Measurements from ENCODE around the gene FBXL17.

The FBXL17 gene

GRCh38 chr5:108036482-108036881 lies 345.4 kb downstream of the FBXL17 start:
- H3K4me3 ChIP-seq (ENCODE audit: low read depth, low read length): no peak overlapping the region
- no peak for TF ChIP-seq CTCF (IDR thresholded peaks at IDR 0.05; ENCODE audit: low read depth, low read length, missing control alignments)

GRCh38 chr5:108028883-108029282 lies 353.0 kb downstream of the FBXL17 start:
- TF ChIP-seq CTCF (IDR thresholded peaks at IDR 0.05; ENCODE audit: low read depth, low read length, missing control alignments): no peak
- no peak overlapping the region for H3K4me3 ChIP-seq (ENCODE audit: low read depth, low read length)

More at GRCh38 chr5:108036482-108036881, 345.4 kb downstream of the FBXL17 start:
- no peak for DNase-seq (ENCODE audit: low read depth)

GRCh38 chr5:108028412-108028811 lies 353.5 kb downstream of the FBXL17 start:
- DNase-seq (ENCODE audit: low read depth): no peak
- no peak for TF ChIP-seq CTCF (IDR thresholded peaks at IDR 0.05; ENCODE audit: low read depth, low read length, missing control alignments)

More at GRCh38 chr5:108028883-108029282, 353.0 kb downstream of the FBXL17 start:
- no peak for DNase-seq (ENCODE audit: low read depth)

GRCh38 chr5:108025957-108026356 lies 355.9 kb downstream of the FBXL17 start:
- no peak overlapping the region for H3K4me3 ChIP-seq (ENCODE audit: low read depth, low read length)
- no peak for TF ChIP-seq CTCF (IDR thresholded peaks at IDR 0.05; ENCODE audit: low read depth, low read length, missing control alignments)
- DNase-seq (ENCODE audit: low read depth): no peak

More at GRCh38 chr5:108028412-108028811, 353.5 kb downstream of the FBXL17 start:
- no peak overlapping the region for H3K4me3 ChIP-seq (ENCODE audit: low read depth, low read length)

- no peak for DNase-seq (ENCODE audit: low read depth)
- TF ChIP-seq CTCF (IDR thresholded peaks at IDR 0.05; ENCODE audit: low read depth, low read length, missing control alignments): no peak
- no peak overlapping the region for H3K4me3 ChIP-seq (ENCODE audit: low read depth, low read length)
Observed at GRCh38 chr5:108024986-108025385, 356.9 kb downstream of the FBXL17 start.

- TF ChIP-seq CTCF (IDR thresholded peaks at IDR 0.05; ENCODE audit: low read depth, low read length, missing control alignments): no peak
- no peak overlapping the region for H3K4me3 ChIP-seq (ENCODE audit: low read depth, low read length)
- no peak for DNase-seq (ENCODE audit: low read depth)
Observed at GRCh38 chr5:108016101-108016500, 365.8 kb downstream of the FBXL17 start.

GRCh38 chr5:108006791-108007190 lies 375.1 kb downstream of the FBXL17 start:
- TF ChIP-seq CTCF (IDR thresholded peaks at IDR 0.05; ENCODE audit: low read depth, low read length, missing control alignments): no peak
- DNase-seq (ENCODE audit: low read depth): no peak
- H3K4me3 ChIP-seq (ENCODE audit: low read depth, low read length): no peak overlapping the region

Measured in GM12864 (cell line).